HepG2 (cell line): Measurements from ENCODE around the gene HOXC12.

ENCODE experiments used
- AFF4 ChIP-seq: sonication (generic); formaldehyde crosslinking; IDR thresholded peaks from 2 replicates; pipeline ENCODE4 v1.4.0; 2020; ENCODE audit warnings: missing genetic modification reagents
- CCDC6 ChIP-seq: sonication (generic); formaldehyde crosslinking; IDR thresholded peaks from 2 replicates; pipeline ENCODE4 v1.8.1; 2022; ENCODE audit warnings: mild to moderate bottlenecking, missing genetic modification reagents, moderate library complexity
- CTCF ChIP-seq: sonication (generic); formaldehyde crosslinking; IDR thresholded peaks from 2 replicates; pipeline ENCODE4 v1.5.0; 2020; ENCODE audit warnings: mild to moderate bottlenecking, missing genetic modification reagents, moderate library complexity
- MAX ChIP-seq: IDR thresholded peaks from 2 replicates; pipeline ENCODE4 v1.6.1; 2012; ENCODE audit warnings: inconsistent platforms
- RFXAP ChIP-seq: sonication (generic); formaldehyde crosslinking; IDR thresholded peaks from 2 replicates; pipeline ENCODE4 v1.4.0; 2020; ENCODE audit warnings: missing genetic modification reagents, borderline replicate concordance

- TF ChIP-seq AFF4 (CRISPR knock-in tag) = no peak
- TF ChIP-seq MAX = no peak
- TF ChIP-seq CCDC6 (CRISPR knock-in tag) = no peak
- no peak for TF ChIP-seq RFXAP (CRISPR knock-in tag)
- TF ChIP-seq CTCF (CRISPR knock-in tag) = no peak
Observed at GRCh38 chr12:53975479-53976152, 20.9 kb downstream of the HOXC12 start.
